Neutrophil (primary cell): ENCODE measurements around the gene MSI2.
A peak's percentile ranks its signal among the peaks of the same experiment; 100 is the strongest.

ENCODE experiments used
- H3K27ac ChIP-seq: fragments of 200-600 bp; sonication (generic); 2 replicates; pipeline ENCODE4 v1.5.1; 2016; ENCODE audit warnings: mild to moderate bottlenecking, moderate library complexity
- H3K27me3 ChIP-seq: fragments of 200-600 bp; sonication (generic); 2 replicates; pipeline ENCODE4 v1.6.0; 2016; ENCODE audit warnings: mild to moderate bottlenecking
- H3K36me3 ChIP-seq: fragments of 200-600 bp; sonication (generic); 2 replicates; pipeline ENCODE4 v1.5.1; 2017
- H3K4me1 ChIP-seq, 2 experiments: fragments of 200-600 bp in 1 of 2; sonication (generic) in 1 of 2; 1 replicate in 1 of 2; 2 replicates in 1 of 2; pipeline versions ENCODE4 v1.5.1 to v1.6.1; 2013 to 2016; ENCODE audit warnings: low read depth in 1 of 2, low read length in 1 of 2, mild to moderate bottlenecking in 1 of 2, moderate library complexity in 1 of 2; ENCODE audit not compliant: control insufficient read depth in 1 of 2, insufficient read depth in 1 of 2
- H3K4me3 ChIP-seq, 2 experiments: fragments of 200-600 bp in 1 of 2; sonication (generic) in 1 of 2; 1 replicate in 1 of 2; 2 replicates in 1 of 2; pipeline ENCODE4 v1.5.1; 2013 to 2016; ENCODE audit warnings: low read depth in 1 of 2, low read length in 1 of 2, mild to moderate bottlenecking in 1 of 2, moderate library complexity in 1 of 2
- H3K9me3 ChIP-seq: fragments of 200-600 bp; sonication (generic); 2 replicates; pipeline ENCODE4 v1.5.1; 2016
- CTCF ChIP-seq: fragments of 200-600 bp; sonication (generic); IDR thresholded peaks from 2 replicates; pipeline ENCODE4 v1.5.1; 2016; ENCODE audit warnings: antibody characterized with exemption

MSI2 gene

DNA sequence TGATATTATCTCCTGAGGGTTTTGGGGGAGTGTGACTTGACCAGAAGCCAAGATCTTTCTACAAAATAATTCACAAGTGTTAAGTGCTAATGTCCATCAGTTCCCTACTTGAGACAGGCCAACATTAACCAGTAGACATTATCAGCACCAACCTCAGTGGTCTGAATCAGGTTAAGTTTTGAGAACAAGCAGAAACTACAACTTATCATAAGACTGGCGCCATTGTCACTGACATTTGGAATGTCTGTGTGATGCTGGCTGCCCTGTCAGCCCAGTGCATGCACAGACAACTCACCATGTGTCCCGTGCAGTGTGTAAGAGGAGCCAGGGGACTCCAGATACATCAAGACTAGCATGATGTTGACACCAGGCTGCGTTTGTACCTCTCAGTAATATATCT, 412.0 kb downstream of the MSI2 start:
- Histone ChIP-seq H3K9me3 (no peaks in the 10 kb centered on the region), H3K4me3 (no peak overlapping the region), H3K27ac (no peak overlapping the region), H3K36me3 (no peaks in the 10 kb centered on the region), H3K27me3 (no peaks in the 10 kb centered on the region), H3K4me1 (peaks cover 6 to 7% of the 10 kb centered on the region in 2 experiments)
- TF ChIP-seq CTCF: no peak

- Histone ChIP-seq H3K27me3 (no peaks in the 10 kb centered on the region), H3K4me1 (peaks cover 6 to 7% of the 10 kb centered on the region in 2 experiments), H3K27ac (no peak overlapping the region), H3K36me3 (no peaks in the 10 kb centered on the region), H3K9me3 (no peaks in the 10 kb centered on the region), H3K4me3 (no peak overlapping the region)
- no peak for TF ChIP-seq CTCF
These were observed 413.6 kb downstream of the MSI2 start for GRCh38 chr17:57669671-57670529.

DNA sequence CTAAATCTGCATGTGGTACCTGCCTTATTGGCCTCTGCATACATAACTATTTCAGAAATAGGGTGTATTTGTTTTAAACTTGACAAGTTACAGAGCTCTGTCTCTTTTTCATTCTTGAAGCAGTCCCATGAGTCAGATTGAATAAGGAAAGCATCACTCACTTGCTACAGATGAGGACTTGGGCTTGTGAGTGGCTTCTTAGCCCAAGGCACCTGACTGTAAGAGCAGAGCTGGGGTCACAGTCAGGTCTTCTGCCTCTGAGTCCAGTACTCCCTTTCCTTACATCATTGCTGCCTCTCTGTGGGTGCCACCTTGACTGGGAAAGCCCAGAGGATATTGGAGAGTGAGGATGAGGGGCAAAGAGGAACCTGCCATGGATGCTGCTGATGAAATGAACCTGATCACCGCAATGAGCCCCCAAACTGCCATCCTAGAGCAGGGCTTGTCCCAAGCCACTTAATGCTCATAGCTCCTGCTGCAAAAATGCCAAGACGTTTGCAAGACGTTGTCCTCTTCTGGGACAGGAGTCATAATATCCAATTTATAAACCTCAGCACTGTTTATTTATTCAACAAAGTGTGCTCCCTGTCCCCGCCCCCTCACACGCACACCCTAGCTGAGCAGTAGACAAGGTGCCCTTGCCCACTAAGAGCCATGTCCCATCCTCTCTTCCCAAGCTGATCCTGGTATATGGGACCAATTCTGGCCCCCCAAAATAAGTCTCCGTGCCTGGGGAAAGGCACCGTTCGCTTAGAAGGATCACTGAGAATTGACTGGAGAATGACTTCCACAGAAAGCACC, 414.6 kb downstream of the MSI2 start:
- Histone ChIP-seq H3K27me3 (no peaks in the 10 kb centered on the region), H3K4me1 (peaks cover 6 to 7% of the 10 kb centered on the region in 2 experiments), H3K4me3 (no peak overlapping the region), H3K36me3 (no peaks in the 10 kb centered on the region), H3K27ac (no peak overlapping the region), H3K9me3 (no peaks in the 10 kb centered on the region)
- TF ChIP-seq CTCF: no peak

DNA sequence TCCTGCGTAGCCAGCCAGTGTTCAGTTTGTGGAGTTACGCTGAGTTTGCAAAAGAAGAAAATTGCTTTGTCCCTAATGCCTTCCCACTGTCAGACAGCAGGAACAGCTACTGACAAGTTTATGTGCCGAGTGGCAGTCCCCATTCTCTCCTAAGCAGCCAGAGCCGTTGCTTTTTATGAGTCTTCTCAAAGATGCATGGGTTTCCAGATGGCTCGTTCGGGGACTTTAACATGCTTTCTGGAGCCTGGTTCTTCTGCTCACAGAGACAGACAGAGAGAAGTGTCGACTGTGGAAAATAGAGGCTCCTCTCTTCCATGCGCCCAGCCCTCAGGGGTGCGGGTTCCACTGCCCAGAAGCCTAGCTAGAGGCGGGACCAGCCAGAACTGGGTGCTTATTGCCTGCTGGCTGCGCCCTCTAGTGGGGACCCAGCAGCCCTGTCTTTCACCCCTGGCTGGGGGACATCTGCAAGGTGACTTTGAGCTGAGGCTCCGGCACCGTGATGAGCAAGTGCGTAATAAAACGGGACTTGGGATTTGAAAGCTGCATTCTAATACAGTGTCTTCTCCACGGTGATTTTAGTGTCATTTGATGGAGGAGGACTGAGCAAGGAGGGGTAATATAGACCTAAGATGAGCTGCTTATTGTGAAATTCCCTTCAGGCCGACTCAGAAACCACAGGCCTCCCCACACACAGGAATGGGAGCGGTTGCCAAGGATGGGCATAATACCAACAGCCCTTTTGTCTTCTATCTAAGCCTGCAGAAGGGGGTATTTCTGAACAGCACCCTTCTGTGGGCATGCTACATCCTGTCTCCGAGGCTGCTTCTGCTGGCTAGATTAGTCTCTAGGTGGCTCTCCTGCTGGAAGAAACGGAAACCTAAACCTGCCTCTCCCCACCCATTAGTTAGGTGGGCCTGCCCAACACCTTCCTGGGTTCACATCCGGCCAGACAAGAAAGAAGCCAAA, 415.6 kb downstream of the MSI2 start:
- no peaks in the 10 kb centered on the region for H3K36me3 ChIP-seq
- peaks cover 6 to 7% of the 10 kb centered on the region in 2 experiments for H3K4me1 ChIP-seq
- no peak overlapping the region for H3K27ac ChIP-seq
- H3K9me3 ChIP-seq: no peaks in the 10 kb centered on the region
- H3K4me3 ChIP-seq: no peak overlapping the region
- peak; percentile 52 for TF ChIP-seq CTCF
- H3K27me3 ChIP-seq: no peaks in the 10 kb centered on the region

DNA sequence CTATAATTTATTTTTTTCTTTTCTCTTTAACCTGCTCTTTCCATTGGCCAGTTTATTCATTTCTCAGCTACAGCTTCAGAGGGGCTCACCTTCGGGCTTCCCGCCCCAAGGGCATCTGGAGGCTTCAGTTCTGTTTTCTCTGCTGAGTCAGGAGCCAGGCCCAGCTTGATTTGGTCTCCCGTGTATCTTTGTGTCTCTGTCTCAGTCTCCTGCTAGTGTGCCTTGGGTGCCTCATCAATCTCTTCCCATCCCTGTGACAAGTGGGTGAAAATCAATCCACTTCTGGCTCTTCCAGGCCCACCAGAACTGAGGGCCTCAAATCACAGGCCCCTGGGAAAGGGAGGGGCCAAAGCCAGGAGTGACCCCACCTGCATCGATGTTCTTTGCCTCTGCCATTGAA, 416.6 kb downstream of the MSI2 start:
- Histone ChIP-seq H3K4me3 (no peak overlapping the region), H3K4me1 (peaks cover 6 to 7% of the 10 kb centered on the region in 2 experiments), H3K27ac (no peak overlapping the region), H3K27me3 (no peaks in the 10 kb centered on the region), H3K9me3 (no peaks in the 10 kb centered on the region), H3K36me3 (no peaks in the 10 kb centered on the region)
- no peak for TF ChIP-seq CTCF
